A673 (cell line): ENCODE measurements around the gene HCK. TPM values are rescaled to one million over a fixed set of nuclear protein-coding genes. Genes with fewer than 3 reads are reported as not detected.
"Not testable (repeated sequence)": the region's sequence is repeated elsewhere in the genome, so short reads cannot be mapped to it uniquely, and the experiment has no call there.

Experiments
- BruUV-seq: library from RNA; stranded (reverse); fragments of 400-500 nt; replicated peaks from 2 replicates; lab custom pipeline; 2021; lab: Mats Ljungman, UMichigan
- CTCF ChIA-PET: fragments of 300-600 bp; sonication (Branson Sonifier 250); formaldehyde crosslinking; loops from one replicate; lab custom pipeline; 2022; ENCODE audit warnings: antibody characterized with exemption; lab: Charles Lee
- POLR2A ChIA-PET: fragments of 300-600 bp; sonication (Branson Sonifier 250); formaldehyde crosslinking; loops from one replicate; lab custom pipeline; 2022; ENCODE audit warnings: antibody characterized with exemption; ENCODE audit not compliant: low non-redundant PET; lab: Charles Lee
- DNase-seq: peaks from one replicate; pipeline ENCODE4 v3.0.0-alpha.2; 2015; ENCODE audit warnings: low spot score
- H3K27ac ChIP-seq: fragments of 200-600 bp; sonication (generic); 2 replicates; pipeline ENCODE4 v1.5.1; 2016; ENCODE audit warnings: mixed run types, low read depth, mild to moderate bottlenecking, mixed read lengths, antibody characterized with exemption, low read length; ENCODE audit not compliant: poor library complexity, severe bottlenecking
- H3K27me3 ChIP-seq: fragments of 200-600 bp; sonication (generic); replicated peaks from 2 replicates; pipeline ENCODE4 v1.6.1; 2017; ENCODE audit warnings: mixed run types, low read depth, mild to moderate bottlenecking, mixed read lengths, antibody characterized with exemption, low read length; ENCODE audit not compliant: insufficient read depth, poor library complexity
- H3K36me3 ChIP-seq: fragments of 200-600 bp; sonication (generic); 2 replicates; pipeline ENCODE4 v1.6.1; 2016; ENCODE audit warnings: mixed run types, mild to moderate bottlenecking, mixed read lengths, antibody characterized with exemption, low read length; ENCODE audit not compliant: insufficient read depth, poor library complexity, severe bottlenecking
- H3K4me1 ChIP-seq: fragments of 200-600 bp; sonication (generic); 2 replicates; pipeline ENCODE4 v1.6.1; 2017; ENCODE audit warnings: mixed run types, mild to moderate bottlenecking, mixed read lengths, antibody characterized with exemption, low read length; ENCODE audit not compliant: insufficient read depth, poor library complexity, severe bottlenecking
- H3K4me3 ChIP-seq: fragments of 200-600 bp; sonication (generic); 2 replicates; pipeline ENCODE4 v1.5.1; 2016; ENCODE audit warnings: low read depth, mixed run types, mild to moderate bottlenecking, mixed read lengths, low read length; ENCODE audit not compliant: poor library complexity, severe bottlenecking
- H3K9me3 ChIP-seq: fragments of 200-600 bp; sonication (generic); 2 replicates; pipeline ENCODE4 v1.6.1; 2016; ENCODE audit warnings: mixed run types, low read depth, mild to moderate bottlenecking, mixed read lengths, antibody characterized with exemption, low read length; ENCODE audit not compliant: poor library complexity, severe bottlenecking
- CTCF ChIP-seq: fragments of 300-800, 200-600 bp; sonication (generic); conservative IDR thresholded peaks from 2 replicates; pipeline ENCODE4 v1.5.1; 2017; ENCODE audit warnings: low read depth, mild to moderate bottlenecking, antibody characterized with exemption, low read length, moderate library complexity, mixed read lengths
- EZH2 ChIP-seq: fragments of 200-600 bp; sonication (generic); IDR thresholded peaks from 2 replicates; pipeline ENCODE4 v1.6.1; 2017; ENCODE audit warnings: borderline replicate concordance, low read depth, mild to moderate bottlenecking, mixed read lengths, antibody characterized with exemption, low read length; ENCODE audit not compliant: poor library complexity, severe bottlenecking
- intact Hi-C: fragments of 100-400 bp; cut with micrococcal nuclease; formaldehyde crosslinking; loops from one replicate; pipeline ENCODE4 v1.10.0; 2022; ENCODE audit not compliant: unreplicated experiment
- total RNA-seq: library from RNA; stranded (reverse); gene quantifications from 2 replicates; pipeline ENCODE4 v1.2.3, GENCODE V29; 2021

Gene HCK
- total RNA-seq, 1 experiment from 2014 or later, result not detected

- Histone ChIP-seq H3K4me1 (peaks cover 8% of the 10 kb centered on the region), H3K27me3 (no peaks in the 10 kb centered on the region), H3K27ac (no peak overlapping the region), H3K4me3 (no peak overlapping the region), H3K9me3 (no peaks in the 10 kb centered on the region), H3K36me3 (peaks cover 6% of the 10 kb centered on the region)
- ChIA-PET CTCF (no interaction called here), POLR2A (no interaction called here)
- DNase-seq, result no peak
- no peak for TF ChIP-seq CTCF
- TF ChIP-seq EZH2, result no peak
- intact Hi-C loops, result no loop called here
- BruUV-seq, result no TSS peak
Observed at GRCh38 chr20:32119734-32120133, 67.7 kb downstream of the HCK start.

GRCh38 chr20:32121908-32122307, 69.9 kb downstream of the HCK start:
- H3K4me3 ChIP-seq, BruUV-seq, intact Hi-C loops, CTCF ChIA-PET, H3K27ac ChIP-seq, H3K27me3 ChIP-seq, H3K4me1 ChIP-seq, H3K36me3 ChIP-seq, H3K9me3 ChIP-seq, DNase-seq, POLR2A ChIA-PET: not testable (repeated sequence)

GRCh38 chr20:32123088-32123487, 71.0 kb downstream of the HCK start:
- no peaks in the 10 kb centered on the region for H3K27me3 ChIP-seq
- TF ChIP-seq CTCF (no peak), EZH2 (no peak)
- no peak overlapping the region for H3K4me3 ChIP-seq
- H3K27ac ChIP-seq, result no peak overlapping the region
- CTCF ChIA-PET, result interaction anchor here (0.6 kb wide), 2 partner anchors 18 to 333 kb away, joined by 3 read pairs; no protein-coding TSS in a partner anchor
- no peaks in the 10 kb centered on the region for H3K36me3 ChIP-seq
- POLR2A ChIA-PET, result no interaction called here
- no peaks in the 10 kb centered on the region for H3K4me1 ChIP-seq
- intact Hi-C loops, result no loop called here
- DNase-seq, result no peak
- H3K9me3 ChIP-seq, result no peaks in the 10 kb centered on the region
- no TSS peak for BruUV-seq

- no TSS peak for BruUV-seq
- Histone ChIP-seq H3K27ac (no peak overlapping the region), H3K4me1 (no peaks in the 10 kb centered on the region), H3K27me3 (no peaks in the 10 kb centered on the region), H3K36me3 (no peaks in the 10 kb centered on the region), H3K9me3 (no peaks in the 10 kb centered on the region), H3K4me3 (no peak overlapping the region)
- intact Hi-C loops, result no loop called here
- ChIA-PET POLR2A (no interaction called here), CTCF (no interaction called here)
- DNase-seq, result no peak
- TF ChIP-seq EZH2, result no peak
- TF ChIP-seq CTCF, result no peak
Observed at GRCh38 chr20:32124916-32125454, 72.9 kb downstream of the HCK start.
